Measurements from ENCODE around the gene CCNT1.
"Not testable (repeated sequence)": the region's sequence is repeated elsewhere in the genome, so short reads cannot be mapped to it uniquely, and the experiment has no call there.

Gene CCNT1

DNA sequence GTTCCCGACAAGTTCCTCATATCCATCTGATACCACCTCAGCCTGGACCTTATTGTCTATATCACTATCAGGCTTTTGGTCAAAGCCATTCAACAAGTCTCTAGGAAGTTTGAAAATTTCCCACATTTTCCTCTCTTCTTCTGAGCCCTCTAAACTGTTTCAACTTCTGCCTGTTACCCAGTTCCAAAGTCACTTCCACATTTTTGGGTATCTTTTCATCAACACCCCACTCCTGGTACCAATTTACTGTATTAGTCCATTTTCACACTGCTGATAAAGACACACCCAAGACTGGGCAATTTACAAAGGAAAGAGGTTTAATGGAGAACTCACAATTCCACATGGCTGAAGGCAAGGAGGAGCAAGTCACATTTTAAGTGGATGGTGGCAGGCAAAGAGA is 4.2 kb upstream of the CCNT1 start:
- H3K9me3 ChIP-seq (ENCODE audit: control insufficient read depth, low read depth, low read length); H3K4me1 ChIP-seq (ENCODE audit: control insufficient read depth, low read depth, low read length): not testable (repeated sequence)

DNA sequence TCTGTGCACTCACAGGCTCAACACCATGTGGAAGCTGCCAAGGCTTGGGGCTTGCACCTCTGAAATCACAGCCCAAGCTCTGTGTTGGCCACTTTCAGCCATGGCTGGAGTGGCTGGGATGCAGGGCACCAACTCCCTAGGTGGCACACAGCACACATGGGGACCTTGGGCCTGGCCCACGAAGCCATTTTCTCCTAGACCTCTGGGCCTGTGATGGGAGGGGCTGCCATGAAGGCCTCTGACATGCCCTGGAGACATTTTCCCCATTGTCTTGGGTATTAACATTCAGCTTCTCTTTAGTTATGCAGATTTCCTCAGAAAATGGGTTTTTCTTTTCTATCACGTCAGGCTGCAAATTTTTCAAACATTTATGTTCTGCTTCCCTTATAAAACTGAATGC is 3.7 kb upstream of the CCNT1 start:
- H3K9me3 ChIP-seq (ENCODE audit: control insufficient read depth, low read depth, low read length); H3K9ac ChIP-seq (ENCODE audit: low read length); H3K4me3 ChIP-seq (ENCODE audit: low read length); H3K4me1 ChIP-seq (ENCODE audit: control insufficient read depth, low read depth, low read length); H3K27ac ChIP-seq (ENCODE audit: low read length); H3K27me3 ChIP-seq (ENCODE audit: control insufficient read depth, insufficient read depth, low read length); H3K36me3 ChIP-seq (ENCODE audit: control insufficient read depth, low read depth, low read length): not testable (repeated sequence)

More for the DNA sequence above, 4.2 kb upstream of the CCNT1 start:
- not testable (repeated sequence) for H3K27ac ChIP-seq (ENCODE audit: low read length); H3K4me3 ChIP-seq (ENCODE audit: low read length); H3K9ac ChIP-seq (ENCODE audit: low read length); H3K36me3 ChIP-seq (ENCODE audit: control insufficient read depth, low read depth, low read length); H3K27me3 ChIP-seq (ENCODE audit: control insufficient read depth, insufficient read depth, low read length)

DNA sequence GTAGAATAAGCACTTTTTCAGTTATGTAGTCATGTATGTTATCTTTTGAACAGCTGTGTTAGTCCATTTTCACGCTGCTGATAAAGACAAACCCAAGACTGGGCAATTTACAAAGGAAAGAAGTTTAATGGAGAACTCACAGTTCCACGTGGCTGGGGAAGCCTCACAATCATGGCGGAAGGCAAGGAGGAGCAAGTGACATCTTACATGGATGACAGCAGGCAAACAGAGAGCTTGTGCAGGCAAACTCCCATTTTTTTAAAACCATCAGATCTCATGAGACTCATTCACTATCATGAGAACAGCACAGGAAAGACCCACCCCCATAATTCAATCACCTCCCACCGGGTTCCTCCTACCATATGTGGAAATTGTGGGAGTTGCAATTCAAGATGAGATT is 2.5 kb upstream of the CCNT1 start:
- H3K4me3 ChIP-seq (ENCODE audit: low read length); H3K9me3 ChIP-seq (ENCODE audit: control insufficient read depth, low read depth, low read length); H3K27ac ChIP-seq (ENCODE audit: low read length); H3K4me1 ChIP-seq (ENCODE audit: control insufficient read depth, low read depth, low read length); H3K36me3 ChIP-seq (ENCODE audit: control insufficient read depth, low read depth, low read length); H3K9ac ChIP-seq (ENCODE audit: low read length); H3K27me3 ChIP-seq (ENCODE audit: control insufficient read depth, insufficient read depth, low read length): not testable (repeated sequence)

DNA sequence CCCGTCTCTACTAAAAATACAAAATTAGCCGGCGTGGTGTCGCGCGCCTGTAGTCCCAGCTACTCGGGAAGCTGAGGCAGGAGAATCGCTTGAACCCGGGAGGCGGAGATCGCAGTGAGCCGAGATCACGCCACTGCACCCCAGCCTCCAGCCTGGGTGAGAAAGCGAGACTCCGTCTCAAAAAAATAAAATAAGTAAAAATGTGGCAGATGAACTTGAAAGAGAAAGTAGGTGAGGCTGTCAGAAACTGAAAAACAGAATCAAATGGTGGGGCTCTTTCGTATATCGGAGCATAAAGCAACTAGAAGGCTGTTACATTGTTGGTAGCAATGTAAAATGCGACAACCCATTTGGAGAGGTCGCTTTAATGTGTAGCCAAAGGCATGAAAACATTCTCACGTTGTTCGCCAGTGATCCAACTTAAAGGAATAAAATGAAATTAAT is 767 bp upstream of the CCNT1 start:
- peaks cover 3% of the 10 kb centered on the region for H3K9me3 ChIP-seq (ENCODE audit: control insufficient read depth, low read depth, low read length)
- H3K4me3 ChIP-seq (ENCODE audit: low read length) = peak overlapping the region; percentile 87
- H3K27me3 ChIP-seq (ENCODE audit: control insufficient read depth, insufficient read depth, low read length) = no peaks in the 10 kb centered on the region
- peak overlapping the region; percentile 91 for H3K9ac ChIP-seq (ENCODE audit: low read length)
- no peaks in the 10 kb centered on the region for H3K4me1 ChIP-seq (ENCODE audit: control insufficient read depth, low read depth, low read length)
- H3K27ac ChIP-seq (ENCODE audit: low read length) = peak overlapping the region; percentile 69
- peaks cover 19% of the 10 kb centered on the region for H3K36me3 ChIP-seq (ENCODE audit: control insufficient read depth, low read depth, low read length)

DNA sequence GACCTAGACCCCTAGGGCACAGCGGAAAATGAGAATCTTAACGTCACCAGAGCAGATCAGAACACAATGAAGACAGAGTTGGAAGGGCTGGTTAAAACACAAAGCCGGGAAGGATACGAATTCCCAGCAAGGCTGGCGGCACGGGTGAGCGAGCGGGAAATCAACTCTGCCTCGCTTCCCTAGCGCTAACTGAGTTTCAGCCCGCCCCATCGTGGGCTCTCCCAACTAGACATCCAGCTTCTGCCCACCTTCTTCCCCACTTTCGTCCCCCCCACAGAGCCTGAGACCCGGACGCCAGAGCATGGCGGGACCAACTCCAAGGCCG is 377 bp downstream of the CCNT1 start:
- Histone ChIP-seq H3K27ac (ENCODE audit: low read length) (peak overlapping the region; percentile 88), H3K9me3 (ENCODE audit: control insufficient read depth, low read depth, low read length) (peaks cover 3% of the 10 kb centered on the region), H3K9ac (ENCODE audit: low read length) (peak overlapping the region; percentile 91), H3K4me3 (ENCODE audit: low read length) (peak overlapping the region; percentile 87), H3K36me3 (ENCODE audit: control insufficient read depth, low read depth, low read length) (peaks cover 29% of the 10 kb centered on the region), H3K4me1 (ENCODE audit: control insufficient read depth, low read depth, low read length) (no peaks in the 10 kb centered on the region), H3K27me3 (ENCODE audit: control insufficient read depth, insufficient read depth, low read length) (no peaks in the 10 kb centered on the region)

DNA sequence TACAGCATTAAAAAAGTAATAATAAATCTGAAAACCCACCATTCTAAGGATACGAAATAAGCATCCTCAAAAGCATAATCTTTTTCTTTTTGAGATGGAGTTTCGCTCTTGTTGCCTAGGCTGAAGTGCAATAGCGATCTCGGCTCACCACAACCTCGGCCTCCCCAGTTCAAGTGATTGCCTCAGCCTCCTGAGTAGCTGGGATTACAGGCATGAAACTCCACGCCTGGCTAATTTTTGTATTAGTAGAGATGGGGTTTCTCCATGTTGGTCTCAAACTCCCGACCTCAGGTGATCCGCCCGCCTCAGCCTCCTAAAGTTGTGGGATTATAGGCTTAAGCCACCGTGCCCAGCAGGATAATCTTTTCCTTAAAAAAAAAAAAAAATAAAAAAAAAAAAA is 4.3 kb downstream of the CCNT1 start:
- no peaks in the 10 kb centered on the region for H3K27me3 ChIP-seq (ENCODE audit: control insufficient read depth, insufficient read depth, low read length)
- H3K27ac ChIP-seq (ENCODE audit: low read length) = no peak overlapping the region
- H3K9ac ChIP-seq (ENCODE audit: low read length) = no peak overlapping the region
- no peaks in the 10 kb centered on the region for H3K9me3 ChIP-seq (ENCODE audit: control insufficient read depth, low read depth, low read length)
- H3K4me3 ChIP-seq (ENCODE audit: low read length) = no peak overlapping the region
- peaks cover 47% of the 10 kb centered on the region for H3K36me3 ChIP-seq (ENCODE audit: control insufficient read depth, low read depth, low read length)
- no peaks in the 10 kb centered on the region for H3K4me1 ChIP-seq (ENCODE audit: control insufficient read depth, low read depth, low read length)

DNA sequence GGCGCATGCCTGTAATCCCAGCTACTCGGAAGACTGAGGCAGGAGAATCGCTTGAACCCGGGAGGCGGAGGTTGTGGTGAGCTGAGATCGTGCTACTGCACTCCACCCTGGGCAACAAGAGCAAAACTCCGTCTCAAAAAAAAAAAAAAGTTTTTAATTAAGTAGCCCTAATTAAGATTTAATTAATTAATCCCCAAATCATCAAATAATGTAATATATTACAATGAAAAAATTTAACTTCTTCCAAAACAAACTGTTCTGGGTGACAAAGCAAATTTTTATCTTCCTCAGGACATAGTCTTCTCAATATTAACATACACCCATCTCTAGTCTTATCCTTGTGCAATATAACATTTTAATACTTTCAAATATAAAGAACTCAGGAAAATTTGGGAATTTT is 17.7 kb downstream of the CCNT1 start:
- peaks cover 49% of the 10 kb centered on the region for H3K36me3 ChIP-seq (ENCODE audit: control insufficient read depth, low read depth, low read length)

DNA sequence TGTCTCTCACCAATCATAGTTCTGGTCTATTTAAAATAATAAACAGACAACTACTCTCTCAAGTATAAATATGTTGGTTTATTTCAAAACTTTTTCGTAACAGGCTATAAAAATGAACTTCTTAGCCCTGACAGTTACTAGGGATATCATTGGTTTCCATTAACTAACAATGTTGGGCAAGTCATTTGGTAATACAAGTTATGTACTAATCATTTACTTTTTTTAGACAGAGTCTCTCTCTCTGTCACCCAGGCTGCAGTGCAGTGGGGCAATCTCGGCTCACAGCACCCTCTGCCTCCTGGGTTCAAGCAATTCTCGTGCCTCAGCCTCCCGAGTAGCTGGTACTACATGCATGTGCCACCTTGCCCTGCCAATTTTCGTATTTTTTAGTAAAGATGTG is 19.9 kb downstream of the CCNT1 start:
- Histone ChIP-seq H3K9me3 (ENCODE audit: control insufficient read depth, low read depth, low read length) (no peaks in the 10 kb centered on the region), H3K36me3 (ENCODE audit: control insufficient read depth, low read depth, low read length) (peaks cover 64% of the 10 kb centered on the region), H3K27me3 (ENCODE audit: control insufficient read depth, insufficient read depth, low read length) (no peaks in the 10 kb centered on the region)

More for the DNA sequence above, 17.7 kb downstream of the CCNT1 start:
- not testable (repeated sequence) for H3K9ac ChIP-seq (ENCODE audit: low read length); H3K27me3 ChIP-seq (ENCODE audit: control insufficient read depth, insufficient read depth, low read length); H3K4me1 ChIP-seq (ENCODE audit: control insufficient read depth, low read depth, low read length); H3K4me3 ChIP-seq (ENCODE audit: low read length); H3K27ac ChIP-seq (ENCODE audit: low read length); H3K9me3 ChIP-seq (ENCODE audit: control insufficient read depth, low read depth, low read length)

DNA sequence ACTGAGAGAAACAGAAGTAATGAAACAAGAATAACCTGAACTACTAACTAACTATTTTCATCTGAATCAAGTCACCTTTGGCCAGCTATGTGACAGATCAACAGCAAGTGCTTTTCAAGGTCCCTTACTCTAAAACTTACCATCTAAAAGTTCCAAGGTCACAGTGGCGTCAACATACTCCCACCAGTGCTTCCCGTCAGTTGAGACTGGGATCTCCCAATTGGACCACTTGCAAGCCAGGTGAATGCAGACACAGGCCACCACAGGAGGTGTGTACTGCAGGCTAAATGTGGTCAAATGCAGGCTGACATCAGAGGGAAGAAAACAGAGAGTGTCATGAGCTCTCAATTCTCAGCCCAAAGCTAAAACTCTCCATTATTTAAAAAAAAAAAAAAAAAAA is 20.6 kb downstream of the CCNT1 start:
- H3K4me3 ChIP-seq (ENCODE audit: low read length) = no peak overlapping the region

More for the DNA sequence above, 19.9 kb downstream of the CCNT1 start:
- Histone ChIP-seq H3K4me3 (ENCODE audit: low read length) (no peak overlapping the region), H3K4me1 (ENCODE audit: control insufficient read depth, low read depth, low read length) (no peaks in the 10 kb centered on the region), H3K27ac (ENCODE audit: low read length) (no peak overlapping the region), H3K9ac (ENCODE audit: low read length) (no peak overlapping the region)

DNA sequence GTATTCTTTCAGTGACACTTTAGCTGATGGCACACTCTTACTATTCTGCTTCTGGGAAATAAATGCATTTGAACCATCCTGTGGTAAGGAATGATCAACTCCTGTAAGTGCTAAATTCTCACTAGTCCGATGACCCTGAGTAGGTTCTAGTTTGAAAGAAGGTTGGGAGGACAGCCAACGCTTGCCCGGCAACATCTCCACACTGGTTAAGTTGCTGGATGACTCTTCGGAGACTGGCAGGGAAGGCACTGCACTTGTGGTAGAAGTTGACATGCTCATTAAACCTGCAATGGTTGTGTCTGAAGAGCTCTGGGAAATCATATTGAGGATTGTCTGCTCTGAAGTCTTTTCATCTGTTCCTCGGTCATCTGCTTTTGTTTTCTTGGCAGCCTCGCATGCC is 22.5 kb downstream of the CCNT1 start:
- peaks cover 69% of the 10 kb centered on the region for H3K36me3 ChIP-seq (ENCODE audit: control insufficient read depth, low read depth, low read length)
- no peaks in the 10 kb centered on the region for H3K9me3 ChIP-seq (ENCODE audit: control insufficient read depth, low read depth, low read length)
- H3K27ac ChIP-seq (ENCODE audit: low read length) = no peak overlapping the region
- no peak overlapping the region for H3K9ac ChIP-seq (ENCODE audit: low read length)
- H3K4me1 ChIP-seq (ENCODE audit: control insufficient read depth, low read depth, low read length) = no peaks in the 10 kb centered on the region
- no peaks in the 10 kb centered on the region for H3K27me3 ChIP-seq (ENCODE audit: control insufficient read depth, insufficient read depth, low read length)
- no peak overlapping the region for H3K4me3 ChIP-seq (ENCODE audit: low read length)

More for the DNA sequence above, 20.6 kb downstream of the CCNT1 start:
- Histone ChIP-seq H3K9me3 (ENCODE audit: control insufficient read depth, low read depth, low read length) (no peaks in the 10 kb centered on the region), H3K9ac (ENCODE audit: low read length) (no peak overlapping the region), H3K36me3 (ENCODE audit: control insufficient read depth, low read depth, low read length) (peaks cover 67% of the 10 kb centered on the region), H3K27ac (ENCODE audit: low read length) (no peak overlapping the region), H3K27me3 (ENCODE audit: control insufficient read depth, insufficient read depth, low read length) (no peaks in the 10 kb centered on the region), H3K4me1 (ENCODE audit: control insufficient read depth, low read depth, low read length) (no peaks in the 10 kb centered on the region)

DNA sequence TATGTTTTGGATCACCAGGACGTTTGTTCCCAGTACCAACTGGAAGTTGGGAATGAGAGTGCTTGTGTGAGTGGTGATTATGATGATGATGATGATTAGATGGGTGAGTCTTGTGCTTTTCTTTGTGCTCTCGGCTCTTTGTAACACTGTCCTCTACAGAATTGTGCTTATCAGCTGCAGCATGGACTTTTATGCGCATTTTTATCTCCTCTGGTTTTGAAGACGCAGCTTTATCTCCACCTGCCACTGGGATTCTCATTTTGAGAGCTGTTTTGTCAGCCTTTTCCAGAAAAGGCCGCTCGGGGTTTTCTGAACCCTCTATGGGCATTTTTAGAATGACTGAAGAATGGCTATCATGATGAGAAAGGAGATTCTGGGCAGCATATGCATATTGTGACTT is 22.9 kb downstream of the CCNT1 start:
- Histone ChIP-seq H3K27ac (ENCODE audit: low read length) (no peak overlapping the region), H3K4me1 (ENCODE audit: control insufficient read depth, low read depth, low read length) (no peaks in the 10 kb centered on the region), H3K27me3 (ENCODE audit: control insufficient read depth, insufficient read depth, low read length) (no peaks in the 10 kb centered on the region), H3K36me3 (ENCODE audit: control insufficient read depth, low read depth, low read length) (peaks cover 73% of the 10 kb centered on the region), H3K4me3 (ENCODE audit: low read length) (no peak overlapping the region), H3K9me3 (ENCODE audit: control insufficient read depth, low read depth, low read length) (no peaks in the 10 kb centered on the region), H3K9ac (ENCODE audit: low read length) (no peak overlapping the region)

DNA sequence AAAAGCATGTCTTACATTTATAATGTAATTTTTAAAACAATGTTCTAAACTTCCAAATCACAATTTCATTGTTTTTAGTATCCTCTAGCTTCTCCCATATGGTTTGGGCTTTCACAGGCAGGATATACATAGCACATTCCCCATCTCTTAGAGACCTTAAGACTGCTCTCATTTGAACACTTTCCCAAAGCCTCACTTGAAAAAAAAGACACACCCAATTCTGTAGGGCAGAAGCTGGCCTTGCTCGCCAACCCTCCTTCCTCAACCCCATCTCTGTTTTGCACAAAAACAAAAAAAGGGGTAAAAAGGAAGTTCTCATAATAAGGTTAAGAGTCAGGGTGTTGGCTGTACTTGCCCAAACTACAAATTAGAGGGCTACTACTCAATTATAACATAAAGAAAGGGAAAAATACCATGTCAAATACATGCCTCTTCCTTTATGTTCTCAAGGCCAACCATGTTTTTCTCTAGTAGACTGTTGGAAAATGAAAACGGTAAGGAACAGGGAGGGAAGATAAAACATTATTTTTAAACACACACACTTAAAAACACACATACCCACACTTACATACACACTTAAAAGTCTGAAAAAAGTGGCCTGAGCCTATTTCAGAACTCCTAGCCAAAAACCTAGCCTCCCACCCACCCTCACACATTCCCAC is 24.6 kb downstream of the CCNT1 start:
- peaks cover 67% of the 10 kb centered on the region for H3K36me3 ChIP-seq (ENCODE audit: control insufficient read depth, low read depth, low read length)
- H3K4me1 ChIP-seq (ENCODE audit: control insufficient read depth, low read depth, low read length) = no peaks in the 10 kb centered on the region

More for the DNA sequence above, 24.6 kb downstream of the CCNT1 start:
- Histone ChIP-seq H3K9me3 (ENCODE audit: control insufficient read depth, low read depth, low read length) (no peaks in the 10 kb centered on the region), H3K9ac (ENCODE audit: low read length) (no peak overlapping the region), H3K27me3 (ENCODE audit: control insufficient read depth, insufficient read depth, low read length) (no peaks in the 10 kb centered on the region), H3K4me3 (ENCODE audit: low read length) (no peak overlapping the region), H3K27ac (ENCODE audit: low read length) (no peak overlapping the region)

Data from iPS-18a (cell line).